Activated CD4-positive, alpha-beta T cell treated with anti-CD3 and anti-CD28 coated beads for 48 hours (primary cell): Measurements from ENCODE around the gene TAGLN2.

ENCODE experiments used
- DNase-seq: peaks from one replicate; pipeline ENCODE4 v3.0.0-alpha.2; 2020

TAGLN2 gene

GRCh38 chr1:159896546-159896930, 28.8 kb downstream of the TAGLN2 start:
- DNase-seq, result no peak

- DNase-seq, result no peak
Measured at GRCh38 chr1:159895836-159896545, 29.3 kb downstream of the TAGLN2 start.

DNA sequence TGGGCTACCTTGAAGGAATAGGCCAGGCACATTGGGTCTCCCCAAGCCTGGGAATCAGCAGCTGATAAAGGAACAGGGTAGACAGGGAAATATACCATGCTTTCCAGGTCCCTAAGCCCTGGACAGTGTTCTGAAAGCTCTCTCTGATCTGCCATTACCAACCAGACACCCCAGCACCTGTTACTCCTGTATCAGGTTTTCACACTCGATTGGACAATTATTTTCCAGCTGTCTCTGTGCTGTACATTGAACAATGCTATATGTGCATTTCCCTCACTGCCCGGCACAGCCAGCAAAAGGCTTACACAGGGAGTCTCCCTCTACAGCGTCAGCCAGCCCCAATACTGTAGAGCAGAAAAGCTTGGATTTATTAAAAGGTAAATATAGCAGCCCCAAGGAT, 30.0 kb downstream of the TAGLN2 start:
- DNase-seq, result no peak

- no peak for DNase-seq
Measured at GRCh38 chr1:159892944-159893343, 32.4 kb downstream of the TAGLN2 start.

DNA sequence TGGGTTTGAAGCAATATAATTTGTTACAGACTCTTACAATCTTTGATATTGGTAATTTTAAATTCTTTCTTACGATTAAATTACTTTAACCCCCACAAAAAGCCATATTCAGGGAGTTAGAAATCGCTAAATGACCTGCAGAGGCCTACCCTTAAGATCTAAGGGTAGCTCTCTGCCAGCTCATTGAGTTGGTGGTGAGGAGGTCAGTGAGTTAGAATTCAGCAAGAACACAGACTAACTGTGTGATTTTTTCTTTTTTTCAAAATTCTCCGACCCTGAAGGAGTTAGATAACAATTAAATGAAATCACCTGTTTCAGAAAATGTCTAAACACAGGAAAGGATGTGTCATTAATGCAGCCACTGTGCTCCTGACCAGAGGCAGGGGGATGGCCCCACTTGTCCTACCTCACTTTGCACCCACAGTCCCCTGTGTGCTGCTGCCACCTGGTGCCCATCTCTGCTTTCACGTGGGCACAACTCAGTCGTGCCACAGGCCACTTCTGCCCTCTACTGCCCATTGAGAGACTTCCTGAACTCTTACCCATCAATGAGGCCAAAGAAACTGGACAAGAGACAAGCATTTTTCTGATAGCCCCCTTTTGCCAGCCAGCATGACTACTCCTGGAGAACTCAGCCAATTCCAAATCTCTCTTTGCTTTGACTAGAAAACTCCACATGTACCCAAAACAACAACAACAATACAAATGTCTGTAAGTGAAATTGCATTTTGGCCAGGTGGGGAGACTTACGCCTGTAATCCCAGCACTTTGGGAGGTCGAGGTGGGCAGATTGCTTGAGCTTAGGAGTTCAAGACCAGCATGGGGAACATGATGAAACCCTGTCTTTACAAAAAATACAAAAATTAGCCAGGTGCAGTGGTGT, 33.8 kb downstream of the TAGLN2 start:
- peak; percentile 84 for DNase-seq

DNA sequence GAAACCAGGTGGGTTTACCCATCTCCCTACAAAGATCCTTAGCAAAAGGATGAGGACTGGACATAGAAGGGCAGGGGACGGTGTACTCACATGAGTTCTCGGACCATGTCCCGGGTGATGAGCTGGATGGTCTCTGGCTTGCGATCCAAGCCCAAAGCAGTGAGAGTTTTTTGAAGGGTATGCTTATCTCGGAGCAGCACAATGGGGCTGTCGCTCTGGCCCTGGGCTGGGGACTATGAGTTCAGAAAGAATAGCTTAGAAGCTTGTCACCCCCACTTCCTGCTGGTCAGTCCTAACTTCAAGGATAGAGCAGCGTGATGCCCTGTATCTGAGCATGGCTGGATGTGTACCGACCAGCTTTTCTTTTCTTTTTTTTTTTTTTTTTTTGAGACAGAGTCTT, 34.9 kb downstream of the TAGLN2 start:
- no peak for DNase-seq

GRCh38 chr1:159889821-159890252, 35.5 kb downstream of the TAGLN2 start:
- no peak for DNase-seq

DNA sequence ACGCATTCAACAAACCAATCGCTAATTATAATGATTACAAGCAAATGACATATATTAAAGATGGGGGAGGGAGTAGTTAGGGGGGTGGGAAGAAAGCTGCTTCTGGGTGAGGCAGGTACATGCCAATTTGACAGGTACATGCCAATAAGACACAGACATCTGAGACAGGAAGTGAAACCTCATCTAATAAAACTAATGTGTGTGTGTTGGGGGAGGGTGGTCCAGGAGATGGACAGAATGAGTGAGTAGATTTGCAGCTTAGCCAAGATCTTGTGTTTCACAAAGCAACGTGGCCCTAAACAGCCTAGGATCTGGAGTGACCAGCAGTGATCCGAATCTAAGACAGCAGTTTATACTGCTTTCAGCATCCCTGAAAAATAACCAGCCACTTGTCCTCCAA, 36.1 kb downstream of the TAGLN2 start:
- no peak for DNase-seq

- DNase-seq, result no peak
Measured at GRCh38 chr1:159884296-159884695, 41.0 kb downstream of the TAGLN2 start.

- no peak for DNase-seq
Measured at GRCh38 chr1:159883134-159883533, 42.2 kb downstream of the TAGLN2 start.

- no peak for DNase-seq
Measured at GRCh38 chr1:159882527-159882862, 42.8 kb downstream of the TAGLN2 start.

GRCh38 chr1:159881622-159882526, 43.4 kb downstream of the TAGLN2 start:
- peak; percentile 28 for DNase-seq

- no peak for DNase-seq
Measured at GRCh38 chr1:159880430-159880829, 44.9 kb downstream of the TAGLN2 start.

DNA sequence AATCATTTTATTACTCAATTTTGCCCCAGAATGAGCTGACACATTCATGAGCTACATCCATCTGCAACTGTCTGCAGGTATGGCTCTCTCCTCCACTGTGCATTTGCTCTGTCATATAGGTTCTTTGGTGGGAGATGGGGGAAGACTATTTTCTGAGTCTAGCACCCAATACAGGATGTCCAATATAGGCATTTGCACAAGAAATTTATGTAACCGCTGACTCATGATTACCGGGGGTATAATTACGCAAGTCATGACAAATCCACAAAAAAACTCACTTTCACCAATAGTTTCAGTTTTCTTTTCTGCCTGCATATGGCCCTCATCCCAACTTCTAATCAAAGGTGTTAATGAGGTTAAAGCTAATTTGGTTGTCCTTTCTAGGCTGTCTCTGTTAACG, 45.3 kb downstream of the TAGLN2 start:
- DNase-seq, result no peak

- no peak for DNase-seq
Measured at GRCh38 chr1:159879136-159879535, 46.2 kb downstream of the TAGLN2 start.

DNA sequence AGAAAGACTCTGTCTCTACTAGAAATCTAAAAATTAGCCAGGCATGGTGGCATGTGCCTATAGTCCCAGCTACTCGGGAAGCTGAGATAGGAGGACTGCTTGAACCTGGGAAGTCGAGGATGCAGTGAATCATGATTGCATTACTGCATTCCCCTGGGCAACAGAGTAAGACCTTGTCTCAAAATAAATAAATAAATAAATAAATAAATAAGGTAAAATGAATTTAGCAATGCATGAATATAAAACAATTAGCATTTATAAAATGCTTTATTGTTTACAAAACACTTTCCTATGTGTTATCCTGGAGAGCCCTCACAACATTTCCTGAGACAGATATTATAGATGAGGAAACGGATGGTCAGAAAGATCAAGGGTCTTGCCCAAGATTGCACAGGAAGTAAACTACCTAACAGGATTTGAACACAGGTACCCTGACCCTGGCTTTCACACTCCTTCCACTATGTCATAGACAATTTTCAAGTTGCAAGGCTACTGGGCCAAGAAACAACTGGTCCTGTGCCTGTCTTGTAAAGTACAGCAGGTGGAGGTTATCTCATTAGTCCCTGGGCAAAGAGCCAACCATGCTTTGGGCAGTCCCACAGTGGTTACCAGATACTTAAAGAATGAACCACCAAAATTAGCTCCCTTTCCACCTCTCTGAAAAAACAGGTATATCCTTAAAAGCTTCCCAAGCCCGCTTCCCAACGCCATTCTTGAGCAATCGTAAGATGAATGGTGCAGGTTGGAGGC, 47.4 kb downstream of the TAGLN2 start:
- DNase-seq, result no peak

DNA sequence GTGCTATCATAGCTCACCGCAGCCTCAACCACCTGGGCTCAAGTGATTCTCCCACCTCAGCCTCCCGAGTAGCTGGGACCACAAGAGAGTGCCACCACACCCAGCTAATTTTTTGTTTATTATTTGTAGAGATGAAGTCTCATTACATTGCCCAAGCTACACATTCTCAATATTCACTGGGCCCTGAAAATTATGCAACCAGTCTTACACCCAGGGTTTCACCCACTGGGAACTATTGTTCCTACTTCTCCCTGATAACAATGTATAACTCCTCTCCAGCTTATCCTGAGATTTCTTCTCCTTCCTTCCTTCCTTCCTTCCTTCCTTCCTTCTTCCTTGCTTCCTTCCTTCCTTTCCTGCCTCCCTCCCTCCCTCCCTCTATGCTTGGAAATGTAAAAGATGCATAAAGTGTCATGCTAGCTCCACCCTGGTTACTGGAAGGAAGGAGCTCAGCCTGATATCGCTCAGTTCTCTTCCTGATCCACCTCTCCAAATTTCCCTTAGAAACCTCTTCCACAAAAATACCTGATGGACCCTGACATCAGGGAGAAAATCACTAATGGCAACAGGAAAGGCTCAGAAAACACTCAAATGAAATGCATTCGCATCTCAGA, 51.7 kb downstream of the TAGLN2 start:
- no peak for DNase-seq

GRCh38 chr1:159872891-159873290, 52.4 kb downstream of the TAGLN2 start:
- no peak for DNase-seq

GRCh38 chr1:159870704-159871103, 54.6 kb downstream of the TAGLN2 start:
- DNase-seq, result no peak

- DNase-seq, result no peak
Measured at GRCh38 chr1:159869607-159870006, 55.7 kb downstream of the TAGLN2 start.

DNA sequence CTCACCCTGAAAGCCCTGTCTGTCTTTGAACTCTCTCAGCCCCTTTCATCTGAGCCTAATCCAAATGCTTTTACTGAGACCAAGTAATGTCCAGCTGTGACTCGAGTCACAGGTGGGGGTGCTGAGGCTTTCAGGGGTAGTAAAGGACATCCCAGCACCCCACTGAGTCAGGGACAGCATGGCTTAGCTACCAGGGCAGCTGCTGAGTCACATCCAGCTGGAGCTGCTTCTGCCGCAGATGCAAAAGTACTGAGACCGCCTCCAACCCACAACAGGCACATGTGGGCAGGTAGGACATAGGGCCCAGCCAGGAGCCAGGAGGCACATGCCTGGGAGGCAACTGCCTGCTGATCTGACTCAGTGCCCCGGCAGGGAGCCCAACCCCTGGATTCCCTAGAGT, 56.1 kb downstream of the TAGLN2 start:
- DNase-seq, result peak; percentile 46

DNA sequence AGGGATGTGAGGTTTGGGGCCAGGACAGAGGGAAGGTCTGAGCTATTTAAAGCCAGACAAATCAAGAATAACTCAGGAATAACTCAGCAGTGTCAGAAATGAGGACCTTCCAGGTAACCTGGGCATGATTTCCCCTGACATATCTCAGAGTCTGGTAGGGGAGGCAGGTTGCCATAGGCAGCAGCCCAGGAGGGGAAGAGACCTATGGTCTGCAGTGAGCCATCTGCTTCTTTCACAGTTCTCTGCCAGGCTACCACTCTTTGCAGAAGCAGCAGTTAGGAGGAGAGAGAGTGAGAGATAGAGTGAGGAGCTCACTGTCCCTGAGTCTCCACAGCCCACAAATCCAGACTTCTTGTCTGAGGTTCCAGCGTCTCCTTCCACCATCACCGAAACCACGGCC, 56.5 kb downstream of the TAGLN2 start:
- DNase-seq, result no peak
